Measurements from ENCODE around the gene LRRC41.

LRRC41 gene

DNA sequence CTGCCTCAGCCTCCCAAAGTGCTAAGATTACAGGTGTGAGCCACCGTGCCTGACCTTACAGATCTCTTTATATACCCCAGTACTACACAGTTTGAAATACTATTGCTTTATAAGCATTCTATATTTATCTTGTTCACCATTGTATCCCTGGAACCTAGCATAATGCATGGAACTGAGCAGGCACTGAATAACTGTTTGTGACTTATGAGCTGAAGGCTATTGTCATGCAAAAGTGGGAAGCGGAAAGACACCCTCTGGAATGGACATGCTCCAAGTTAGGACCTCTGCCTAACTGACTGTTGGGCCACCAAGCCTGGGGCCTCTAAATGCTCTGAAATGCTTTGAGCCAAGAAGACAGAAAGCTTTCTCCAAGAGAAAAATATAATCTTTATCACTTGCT, 8.1 kb downstream of the LRRC41 start:
- CTCF ChIA-PET: interaction anchor here (1.3 to 1.4 kb wide), 2 partner anchors 13 to 71 kb away, joined by 3 to 4 read pairs; no protein-coding TSS in a partner anchor
- TF ChIP-seq, protein P1, sequence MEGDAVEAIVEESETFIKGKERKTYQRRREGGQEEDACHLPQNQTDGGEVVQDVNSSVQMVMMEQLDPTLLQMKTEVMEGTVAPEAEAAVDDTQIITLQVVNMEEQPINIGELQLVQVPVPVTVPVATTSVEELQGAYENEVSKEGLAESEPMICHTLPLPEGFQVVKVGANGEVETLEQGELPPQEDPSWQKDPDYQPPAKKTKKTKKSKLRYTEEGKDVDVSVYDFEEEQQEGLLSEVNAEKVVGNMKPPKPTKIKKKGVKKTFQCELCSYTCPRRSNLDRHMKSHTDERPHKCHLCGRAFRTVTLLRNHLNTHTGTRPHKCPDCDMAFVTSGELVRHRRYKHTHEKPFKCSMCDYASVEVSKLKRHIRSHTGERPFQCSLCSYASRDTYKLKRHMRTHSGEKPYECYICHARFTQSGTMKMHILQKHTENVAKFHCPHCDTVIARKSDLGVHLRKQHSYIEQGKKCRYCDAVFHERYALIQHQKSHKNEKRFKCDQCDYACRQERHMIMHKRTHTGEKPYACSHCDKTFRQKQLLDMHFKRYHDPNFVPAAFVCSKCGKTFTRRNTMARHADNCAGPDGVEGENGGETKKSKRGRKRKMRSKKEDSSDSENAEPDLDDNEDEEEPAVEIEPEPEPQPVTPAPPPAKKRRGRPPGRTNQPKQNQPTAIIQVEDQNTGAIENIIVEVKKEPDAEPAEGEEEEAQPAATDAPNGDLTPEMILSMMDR (IDR thresholded peaks at IDR 0.05; ENCODE audit: insufficient read depth, low read length, missing control alignments): no peak
- no peak overlapping the region for H3K4me3 ChIP-seq (ENCODE audit: low read depth, low read length)
- POLR2A ChIA-PET: interaction anchor here (0.9 to 1.1 kb wide), 2 partner anchors 8 to 33 kb away, joined by 3 read pairs; partner anchors contain the start of genes LRRC41 and UQCRH
- DNase-seq (ENCODE audit: low read depth, low spot score): no peak

DNA sequence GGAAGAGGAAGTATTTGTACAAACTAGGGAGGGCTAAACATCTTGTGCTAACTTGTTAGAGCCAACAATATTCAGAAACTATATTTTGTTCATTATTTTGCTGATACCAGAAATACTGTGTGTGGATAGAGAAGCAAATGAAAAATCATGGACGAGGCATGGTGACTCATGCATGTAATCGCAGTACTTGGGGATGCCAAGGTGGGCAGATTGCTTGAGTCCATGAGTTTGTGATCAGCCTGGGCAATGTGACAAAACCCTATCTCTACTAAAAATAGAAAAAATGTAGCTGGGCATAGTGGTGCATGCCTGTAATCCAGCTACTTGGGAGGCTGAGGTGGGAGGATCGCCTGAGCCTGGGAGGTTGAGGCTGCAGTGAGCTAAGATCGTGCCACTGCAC, 13.4 kb downstream of the LRRC41 start:
- TF ChIP-seq, protein P1 (IDR thresholded peaks at IDR 0.05; ENCODE audit: insufficient read depth, low read length, missing control alignments): no peak
- POLR2A ChIA-PET: no interaction called here

DNA sequence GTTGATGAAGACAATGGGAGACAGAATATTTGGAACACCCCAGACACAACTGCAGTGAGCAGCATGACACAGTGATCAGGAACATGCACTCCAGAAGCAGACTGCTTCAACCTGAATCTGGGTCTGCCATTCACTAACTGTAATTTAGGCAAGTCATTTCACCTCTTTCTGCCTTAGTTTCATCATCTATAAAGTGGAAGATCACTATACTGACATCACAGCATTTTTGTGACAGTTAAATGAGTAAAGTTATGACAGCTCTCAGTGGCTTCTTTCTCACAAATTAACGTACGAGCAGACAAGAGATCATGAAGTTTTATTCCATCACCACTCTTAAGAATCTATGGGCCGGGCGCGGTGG, 14.3 kb downstream of the LRRC41 start:
- CTCF ChIA-PET: interaction anchor here (1.6 kb wide), 2 partner anchors 7 to 15 kb away, joined by 4 read pairs; partner anchors contain the start of gene UQCRH
- TF ChIP-seq, protein P1 (IDR thresholded peaks at IDR 0.05; ENCODE audit: insufficient read depth, low read length, missing control alignments): no peak
- DNase-seq (ENCODE audit: low read depth, low spot score): no peak

More for the DNA sequence above, 13.4 kb downstream of the LRRC41 start:
- no peak overlapping the region for H3K4me3 ChIP-seq (ENCODE audit: low read depth, low read length)
- CTCF ChIA-PET: interaction anchor here (0.7 kb wide), 1 partner anchor 57 kb away, joined by 3 read pairs; no protein-coding TSS in a partner anchor
- DNase-seq (ENCODE audit: low read depth, low spot score): no peak

DNA sequence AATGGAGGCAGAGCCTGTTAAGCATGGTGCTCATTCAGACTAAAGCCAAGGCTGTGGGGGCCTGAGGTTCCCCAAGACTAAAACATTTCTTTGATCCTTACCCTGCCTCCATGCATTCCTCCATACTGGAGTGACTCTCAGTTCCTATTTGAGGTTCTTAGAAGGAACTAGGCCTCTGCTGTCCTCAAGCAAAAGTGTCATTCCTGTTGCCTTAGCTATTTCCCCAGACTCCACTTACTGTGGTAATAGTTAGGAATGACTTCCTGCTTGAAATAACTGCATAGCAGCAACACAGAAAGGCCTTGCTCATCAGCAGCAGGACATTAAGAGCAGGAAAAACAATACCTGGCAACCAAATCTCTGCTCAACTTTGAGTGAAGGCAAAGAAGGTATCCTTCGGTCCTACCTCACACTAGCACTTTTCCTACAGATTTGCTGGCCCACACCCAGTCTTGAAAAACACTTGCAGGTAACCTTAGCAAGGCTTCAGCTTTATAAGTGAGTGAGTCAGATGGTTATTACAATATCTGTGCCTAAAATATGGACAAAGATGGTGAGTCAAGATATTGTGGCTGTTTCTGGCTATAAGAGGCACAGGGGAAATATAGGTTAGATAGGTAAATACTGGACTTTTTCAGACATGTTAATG, 14.8 kb downstream of the LRRC41 start:
- POLR2A ChIA-PET: interaction anchor here (0.8 to 1.7 kb wide), 4 partner anchors 11 to 16 kb away, joined by 3 read pairs; no protein-coding TSS in a partner anchor
- peak; percentile 65 for DNase-seq (ENCODE audit: low read depth, low spot score)
- no peak overlapping the region for H3K4me3 ChIP-seq (ENCODE audit: low read depth, low read length)
- CTCF ChIA-PET: interaction anchor here (0.6 to 1.6 kb wide), 5 partner anchors 8 to 59 kb away, joined by 3 to 7 read pairs (median 4); partner anchors contain the start of gene UQCRH
- TF ChIP-seq, protein P1 (IDR thresholded peaks at IDR 0.05; ENCODE audit: insufficient read depth, low read length, missing control alignments): no peak

More for the DNA sequence above, 14.3 kb downstream of the LRRC41 start:
- H3K4me3 ChIP-seq (ENCODE audit: low read depth, low read length): no peak overlapping the region
- POLR2A ChIA-PET: interaction anchor here (0.8 to 1.7 kb wide), 3 partner anchors 11 to 14 kb away, joined by 3 read pairs; no protein-coding TSS in a partner anchor

DNA sequence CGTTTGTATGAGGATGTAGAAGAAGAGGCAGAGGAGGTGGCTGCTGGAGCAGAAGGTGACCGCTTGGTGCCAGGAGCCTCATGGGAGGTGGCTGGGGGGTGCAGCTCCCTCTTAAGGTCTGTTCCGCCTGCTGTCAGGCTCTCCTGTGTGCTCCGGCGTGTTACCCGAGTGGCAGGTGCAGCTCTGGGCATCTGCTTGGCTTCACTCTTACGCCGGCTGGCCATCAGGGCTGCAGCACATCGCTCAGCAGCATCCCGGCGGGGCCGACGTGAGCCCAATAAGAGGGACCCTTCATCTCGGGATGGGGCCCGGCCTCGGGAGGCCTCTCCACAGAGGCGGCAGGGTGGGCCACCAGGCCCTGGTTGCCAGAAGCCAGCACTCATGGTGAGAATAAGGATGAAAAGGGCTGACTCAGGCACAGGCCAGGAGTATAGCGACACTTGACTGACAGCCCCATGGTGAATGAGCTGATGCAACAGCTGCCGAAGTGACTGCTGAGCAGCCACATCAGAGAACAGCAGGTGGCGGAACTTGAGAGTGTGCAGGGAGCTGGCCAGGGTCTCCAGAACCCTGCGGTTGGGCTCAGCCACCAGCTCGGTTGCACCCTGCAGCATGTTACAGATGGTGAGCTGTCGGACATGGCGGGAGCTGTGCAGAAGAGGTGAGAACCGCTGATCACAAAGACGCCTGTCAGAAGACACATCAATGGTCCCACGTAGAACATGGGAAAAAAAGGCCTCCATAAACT, 17.5 kb downstream of the LRRC41 start:
- POLR2A ChIA-PET: interaction anchor here (0.6 to 1.4 kb wide), 2 partner anchors 12 kb away, joined by 3 read pairs; no protein-coding TSS in a partner anchor
- DNase-seq (ENCODE audit: low read depth, low spot score): no peak
- no peak overlapping the region for H3K4me3 ChIP-seq (ENCODE audit: low read depth, low read length)
- CTCF ChIA-PET: interaction anchor here (1.3 kb wide), 2 partner anchors 12 to 62 kb away, joined by 3 to 4 read pairs; no protein-coding TSS in a partner anchor
- TF ChIP-seq, protein P1 (IDR thresholded peaks at IDR 0.05; ENCODE audit: insufficient read depth, low read length, missing control alignments): no peak

Measured in AG04449 (cell line).